Suprapubic skin (tissue), 4 donors: ENCODE data around the gene LPAR5.

Experiments
- CTCF ChIP-seq, 2 donors: fragments of 200-600 bp in 1 of 2; fragments of 450-650 bp in 1 of 2; sonication (generic) in 1 of 2; IDR thresholded peaks; one replicate each; pipeline ENCODE4 v1.5.1; 2016 to 2019; ENCODE audit warnings: antibody characterized with exemption in 2 of 2, mild to moderate bottlenecking in 1 of 2, moderate library complexity in 1 of 2
- EP300 ChIP-seq: sonication (generic); formaldehyde crosslinking; IDR thresholded peaks from one replicate; pipeline ENCODE4 v1.6.1; 2017; ENCODE audit warnings: antibody characterized with exemption
- POLR2AphosphoS5 ChIP-seq, 3 donors: sonication (generic); formaldehyde crosslinking; IDR thresholded peaks; one replicate each; pipeline ENCODE4 v1.6.1; 2017; ENCODE audit warnings: antibody characterized with exemption in 3 of 3

- TF ChIP-seq CTCF (IDR thresholded peaks at IDR 0.05) (no peak), POLR2AphosphoS5 (IDR thresholded peaks at IDR 0.05) (no peak), EP300 (no peak)
Observed at GRCh38 chr12:6653987-6654386, 18.2 kb upstream of the LPAR5 start.
